Esophagus (tissue), 2 donors: ENCODE data around the gene CDH11. TPM values are rescaled to one million over a fixed set of nuclear protein-coding genes. Genes with fewer than 3 reads are reported as not detected.

Source experiments
- H3K27ac ChIP-seq, 2 donors: one replicate each; pipeline ENCODE4 v1.5.1; 2013; ENCODE audit warnings: low read depth in 2 of 2, mild to moderate bottlenecking in 2 of 2, inconsistent platforms in 1 of 2, low read length in 1 of 2, moderate library complexity in 1 of 2
- H3K27me3 ChIP-seq, 2 donors: one replicate each; pipeline ENCODE4 v1.6.1; 2013; ENCODE audit warnings: low read length in 2 of 2, control low read depth in 1 of 2, mild to moderate bottlenecking in 1 of 2; ENCODE audit not compliant: insufficient read depth in 2 of 2, control insufficient read depth in 1 of 2
- H3K36me3 ChIP-seq, 2 donors: one replicate each; pipeline ENCODE4 v1.6.1; 2013; ENCODE audit warnings: low read length in 1 of 2; ENCODE audit not compliant: control insufficient read depth in 2 of 2, insufficient read depth in 2 of 2
- H3K4me1 ChIP-seq, 2 donors: one replicate each; pipeline ENCODE4 v1.6.1; 2013; ENCODE audit warnings: low read length in 1 of 2; ENCODE audit not compliant: control insufficient read depth in 2 of 2, insufficient read depth in 2 of 2
- H3K4me3 ChIP-seq, 2 donors: one replicate each; pipeline ENCODE4 v1.5.1; 2013; ENCODE audit warnings: low read length in 2 of 2, mild to moderate bottlenecking in 2 of 2, low read depth in 1 of 2, moderate library complexity in 1 of 2
- H3K9me3 ChIP-seq, 2 donors: one replicate each; pipeline ENCODE4 v1.6.1; 2013; ENCODE audit warnings: mild to moderate bottlenecking in 2 of 2, low read depth in 1 of 2, low read length in 1 of 2, moderate library complexity in 1 of 2; ENCODE audit not compliant: control insufficient read depth in 2 of 2, insufficient read depth in 1 of 2
- WGBS, 2 donors: extraction: QIAGEN DNeasy Blood & Tissue Kit; methylation state at CpG; one replicate each; pipeline ENCODE4 v1.1.7; 2013; 5-methylcytosine and 5-hydroxymethylcytosine counted together
- polyA plus RNA-seq, 2 donors: library from polyadenylated mRNA; stranded (reverse); fragments of 200-250 nt; gene quantifications; one replicate each; pipeline ENCODE4 v1.2.3, GENCODE V29; 2013
- donor health status: healthy with polysubstance abuse.
- donor health status: Bipolar disorder and iron deficiency.

CDH11 gene
- polyA plus RNA-seq, 2 donors = 0.28 to 0.91 TPM

DNA sequence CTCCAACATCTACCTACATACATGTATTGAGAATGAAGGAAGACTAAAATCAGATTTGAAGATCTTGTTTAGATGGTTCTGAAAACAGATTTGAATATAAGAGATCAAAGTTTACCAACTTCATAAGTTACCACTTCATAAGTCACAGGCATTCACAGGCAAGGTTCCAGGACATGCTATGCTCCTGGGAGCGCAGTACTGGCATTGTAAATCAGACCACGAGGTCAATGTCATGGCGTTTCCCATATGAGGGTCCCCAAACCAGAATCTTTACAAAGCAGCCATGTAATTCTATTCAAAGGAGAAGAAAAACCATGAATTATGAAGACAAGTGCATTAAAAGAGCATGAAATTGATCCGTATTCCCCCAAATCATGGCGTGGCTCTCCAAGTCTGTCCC, 3.0 kb downstream of the CDH11 start:
- no peak overlapping the region for H3K27ac ChIP-seq
- H3K4me3 ChIP-seq = no peak overlapping the region
- H3K4me1 ChIP-seq = peaks cover 0 to 3% of the 10 kb centered on the region in 2 donors
- 48% methylated on average over 5 of the region's 5 CpGs for WGBS, 2 donors
- H3K9me3 ChIP-seq = no peaks in the 10 kb centered on the region
- H3K36me3 ChIP-seq = no peaks in the 10 kb centered on the region
- H3K27me3 ChIP-seq = peaks cover 0 to 8% of the 10 kb centered on the region in 2 donors

DNA sequence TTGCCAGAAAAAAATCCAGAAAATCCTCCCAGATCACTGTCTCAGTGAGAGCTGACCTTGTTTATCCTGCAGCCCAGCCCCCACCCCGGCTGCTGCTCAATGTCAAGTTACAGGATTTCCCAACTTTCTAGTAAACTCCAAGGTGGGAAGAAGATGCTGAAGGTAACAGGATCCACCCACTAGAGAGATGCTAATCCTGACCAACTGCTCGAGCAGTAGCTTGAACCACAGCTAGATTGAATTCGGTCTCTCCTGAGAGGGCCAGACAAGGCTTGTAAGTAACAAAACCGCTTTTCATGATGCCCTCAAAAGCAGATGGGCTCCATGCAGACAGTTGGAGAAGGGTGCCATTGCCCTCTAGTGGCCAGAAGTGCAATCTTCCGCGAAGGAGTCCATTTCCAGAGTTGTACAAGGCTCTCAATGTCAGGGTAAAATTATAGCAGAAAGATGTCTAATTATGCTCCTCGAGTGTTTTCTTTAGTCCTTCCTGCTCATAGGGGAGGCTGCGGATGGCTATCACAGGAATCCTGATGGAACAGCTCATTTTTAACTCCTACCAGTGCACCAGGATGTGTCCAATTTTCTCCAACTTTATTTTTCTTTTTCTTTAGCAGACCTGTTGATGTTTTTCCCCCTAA, 3.9 kb downstream of the CDH11 start:
- Histone ChIP-seq H3K9me3 (no peaks in the 10 kb centered on the region), H3K36me3 (no peaks in the 10 kb centered on the region), H3K27ac (no peak overlapping the region), H3K27me3 (peaks cover 0 to 8% of the 10 kb centered on the region in 2 donors), H3K4me1 (peaks cover 0 to 3% of the 10 kb centered on the region in 2 donors), H3K4me3 (no peak overlapping the region)
- 5 to 6% methylated on average over 8 of the region's 8 CpGs for WGBS, 2 donors

DNA sequence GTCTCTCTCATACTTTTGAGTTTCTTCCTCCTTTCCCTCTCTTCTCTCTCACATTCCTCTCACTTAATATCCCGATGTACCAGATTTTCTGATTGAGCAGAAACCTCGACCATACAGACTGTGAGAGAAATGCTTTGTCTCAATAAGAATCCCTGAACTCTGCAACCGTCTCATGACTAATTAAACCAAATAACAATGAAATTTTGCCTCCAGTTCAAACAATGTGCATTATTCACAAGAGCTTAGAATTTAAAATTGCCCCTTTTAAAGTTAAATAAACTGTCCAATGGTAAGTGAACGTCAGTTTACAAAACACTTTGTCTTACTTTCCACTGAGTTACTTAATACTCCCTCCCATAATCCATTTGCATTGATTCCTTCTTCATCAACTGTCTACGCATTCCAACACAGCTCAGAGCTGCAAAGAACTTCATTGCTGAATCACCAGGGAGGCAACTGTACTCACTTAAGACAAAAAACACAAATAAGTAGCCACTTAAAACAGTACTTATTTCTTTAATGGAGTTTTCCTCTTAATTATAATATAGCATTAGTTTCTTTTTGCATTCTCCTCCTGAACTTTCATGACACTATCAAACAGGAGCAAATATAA, 4.9 kb downstream of the CDH11 start:
- Histone ChIP-seq H3K36me3 (no peaks in the 10 kb centered on the region), H3K27me3 (peaks cover 0 to 2% of the 10 kb centered on the region in 2 donors), H3K27ac (no peak overlapping the region), H3K4me3 (no peak overlapping the region), H3K9me3 (no peaks in the 10 kb centered on the region), H3K4me1 (no peaks in the 10 kb centered on the region)
- WGBS, 2 donors = 64 to 69% methylated on average over 5 of the region's 5 CpGs

DNA sequence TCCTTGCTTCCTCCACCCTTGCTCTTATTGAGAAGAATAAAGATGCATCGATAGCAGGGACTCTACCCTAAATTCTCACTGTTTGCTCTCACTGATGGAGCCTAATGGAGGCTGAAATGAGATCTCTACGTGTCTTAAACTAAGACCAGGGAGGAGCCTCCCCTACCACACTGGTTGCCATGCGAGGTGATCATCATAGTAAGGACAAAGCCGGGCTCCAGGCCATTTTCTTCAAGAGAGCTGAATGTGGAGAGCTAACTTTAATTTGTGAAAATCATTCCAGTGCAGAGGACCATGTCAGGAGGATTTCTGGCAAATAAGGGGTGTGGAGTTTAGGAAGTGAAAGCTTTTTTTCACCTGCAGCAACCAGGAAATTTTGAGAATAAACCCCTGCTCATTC, 5.6 kb downstream of the CDH11 start:
- no peak overlapping the region for H3K27ac ChIP-seq
- no peaks in the 10 kb centered on the region for H3K9me3 ChIP-seq
- H3K4me1 ChIP-seq = no peaks in the 10 kb centered on the region
- H3K36me3 ChIP-seq = no peaks in the 10 kb centered on the region
- H3K27me3 ChIP-seq = peaks cover 0 to 2% of the 10 kb centered on the region in 2 donors
- WGBS, 2 donors = 72 to 79% methylated on average over 4 of the region's 4 CpGs
- H3K4me3 ChIP-seq = no peak overlapping the region

DNA sequence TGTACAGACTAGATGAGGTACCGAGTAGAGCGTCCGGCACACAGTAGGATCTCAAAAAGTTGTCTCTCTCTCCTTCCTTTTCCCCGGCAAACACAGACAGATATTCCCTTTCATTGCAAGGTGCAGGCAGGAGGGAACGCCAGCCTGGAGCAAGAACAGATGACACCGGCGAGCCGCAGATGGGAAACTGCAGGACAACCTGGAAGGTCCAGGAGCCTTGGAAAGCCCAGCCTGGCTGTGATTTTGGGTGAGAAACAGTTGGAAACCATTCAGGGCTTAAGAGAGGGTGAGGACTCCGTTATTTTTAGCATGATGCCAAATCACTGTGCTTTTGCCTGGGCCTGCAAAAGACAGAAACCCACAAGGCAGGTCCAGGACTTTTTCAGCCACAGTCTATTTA, 7.3 kb downstream of the CDH11 start:
- no peak overlapping the region for H3K27ac ChIP-seq
- no peaks in the 10 kb centered on the region for H3K36me3 ChIP-seq
- H3K9me3 ChIP-seq = no peaks in the 10 kb centered on the region
- H3K4me3 ChIP-seq = no peak overlapping the region
- H3K27me3 ChIP-seq = no peaks in the 10 kb centered on the region
- no peaks in the 10 kb centered on the region for H3K4me1 ChIP-seq
- whole genome bisulfite sequencing, 2 donors = 70 to 82% methylated on average over 9 of the region's 9 CpGs

DNA sequence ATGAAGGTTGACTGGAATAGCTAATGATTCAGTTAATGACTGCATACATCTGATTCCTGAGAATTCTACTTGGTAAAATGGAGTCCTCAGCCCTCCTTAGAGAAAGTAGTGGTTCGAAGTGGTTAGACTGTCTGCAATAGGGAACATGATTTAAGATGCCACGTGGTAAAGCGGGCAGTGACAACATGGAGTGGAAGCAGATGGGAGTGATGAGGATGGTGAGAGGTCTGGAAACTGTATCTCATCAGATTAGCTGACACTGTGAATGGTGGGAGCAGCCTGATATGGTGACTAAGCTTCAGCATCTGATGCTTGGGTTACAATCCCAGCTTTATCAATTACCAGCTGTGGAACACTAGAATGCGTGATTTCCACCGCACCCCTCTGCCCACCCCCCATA, 8.4 kb downstream of the CDH11 start:
- no peak overlapping the region for H3K4me3 ChIP-seq
- WGBS, 2 donors = 93 to 95% methylated on average over 5 of the region's 5 CpGs
- H3K4me1 ChIP-seq = no peaks in the 10 kb centered on the region
- H3K36me3 ChIP-seq = no peaks in the 10 kb centered on the region
- no peaks in the 10 kb centered on the region for H3K9me3 ChIP-seq
- no peak overlapping the region for H3K27ac ChIP-seq
- H3K27me3 ChIP-seq = no peaks in the 10 kb centered on the region

DNA sequence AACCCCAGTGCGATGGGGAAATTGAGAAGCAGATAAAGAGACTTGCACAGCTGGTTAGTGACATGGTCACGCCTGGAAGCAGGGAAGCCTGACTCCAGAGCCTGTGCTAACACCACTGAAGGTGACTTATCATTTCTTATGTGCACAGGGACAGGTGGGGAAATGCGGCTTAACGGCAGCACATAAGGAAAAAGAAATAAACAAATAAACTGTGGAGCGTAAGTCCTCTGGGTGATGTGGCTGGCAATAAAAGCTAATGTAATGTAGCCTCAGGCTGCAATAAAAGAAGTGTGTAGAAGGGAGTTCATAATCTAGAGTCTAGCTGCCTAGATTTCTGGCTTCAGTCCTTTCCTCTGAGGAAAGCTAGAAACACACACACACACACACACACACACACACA, 10.6 kb downstream of the CDH11 start:
- WGBS, 2 donors = 54 to 73% methylated on average over 5 of the region's 5 CpGs
- Histone ChIP-seq H3K36me3 (no peaks in the 10 kb centered on the region), H3K27me3 (no peaks in the 10 kb centered on the region), H3K4me3 (no peak overlapping the region), H3K9me3 (no peaks in the 10 kb centered on the region), H3K27ac (no peak overlapping the region), H3K4me1 (no peaks in the 10 kb centered on the region)

DNA sequence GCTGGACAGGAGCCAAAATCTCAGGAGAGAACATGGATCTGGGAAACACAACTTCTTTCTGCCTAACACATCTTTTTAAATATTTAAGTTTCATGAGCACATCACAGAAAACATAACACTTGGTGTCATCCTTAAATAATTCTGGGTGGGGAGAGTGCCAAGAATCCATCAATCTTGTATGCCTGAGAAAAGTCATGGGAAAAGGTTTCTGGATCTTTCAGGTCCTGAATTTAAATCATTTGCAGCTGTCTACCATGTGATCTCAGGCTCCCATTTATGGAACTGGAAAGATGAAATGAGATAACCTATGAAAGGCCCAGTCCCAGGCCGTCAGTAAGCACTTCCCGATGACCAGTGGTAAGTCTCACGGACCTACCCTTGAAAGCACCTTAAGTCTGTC, 15.1 kb downstream of the CDH11 start:
- H3K27ac ChIP-seq = no peak overlapping the region
- 81 to 83% methylated on average over 3 of the region's 3 CpGs for WGBS, 2 donors
- no peak overlapping the region for H3K4me3 ChIP-seq
- H3K4me1 ChIP-seq = no peaks in the 10 kb centered on the region
- H3K36me3 ChIP-seq = no peaks in the 10 kb centered on the region
- H3K27me3 ChIP-seq = no peaks in the 10 kb centered on the region
- no peaks in the 10 kb centered on the region for H3K9me3 ChIP-seq

DNA sequence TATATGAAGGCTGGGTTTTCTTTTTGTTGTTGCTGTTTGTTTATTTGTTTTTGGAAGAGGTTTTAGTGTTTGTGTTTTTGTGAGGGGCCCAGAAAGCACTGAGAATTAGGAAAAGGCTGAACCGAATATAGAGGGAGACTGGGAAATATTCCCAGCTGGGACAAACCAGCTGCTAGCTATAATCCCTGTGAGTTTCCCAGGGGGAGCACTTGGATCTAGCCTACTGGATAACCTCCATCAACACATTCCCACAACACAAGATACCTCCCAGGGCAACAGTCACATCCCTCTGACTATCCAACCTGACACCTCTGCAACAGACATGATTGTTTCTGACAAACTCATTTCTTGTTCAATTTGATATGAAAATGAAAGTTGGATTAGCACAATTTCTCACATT, 16.7 kb downstream of the CDH11 start:
- no peaks in the 10 kb centered on the region for H3K36me3 ChIP-seq
- WGBS, 2 donors = 50 to 51% methylated on average over 1 of the region's 1 CpG

DNA sequence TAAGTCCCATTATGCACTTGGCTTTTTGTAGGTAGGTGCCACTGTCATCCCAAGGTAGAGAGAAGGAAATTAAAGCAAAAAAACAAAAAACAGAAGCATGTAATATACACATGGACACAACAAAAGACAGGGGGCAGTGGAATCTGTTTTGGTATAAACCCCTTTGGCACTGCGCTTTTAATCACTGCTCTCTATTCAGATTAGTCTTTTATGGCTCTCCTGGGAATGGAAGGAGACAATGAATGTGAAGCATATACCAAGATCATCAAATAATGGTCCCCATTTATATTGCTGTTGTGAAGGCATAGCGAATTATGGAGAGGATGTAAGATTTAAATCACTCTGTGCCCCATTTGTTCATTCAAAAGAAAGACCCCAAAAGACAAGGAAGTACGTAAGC, 17.4 kb downstream of the CDH11 start:
- no peaks in the 10 kb centered on the region for H3K27me3 ChIP-seq
- H3K4me3 ChIP-seq = no peak overlapping the region
- H3K4me1 ChIP-seq = no peaks in the 10 kb centered on the region
- 89 to 90% methylated on average over 3 of the region's 3 CpGs for WGBS, 2 donors
- H3K27ac ChIP-seq = no peak overlapping the region
- H3K9me3 ChIP-seq = no peaks in the 10 kb centered on the region
- H3K36me3 ChIP-seq = no peaks in the 10 kb centered on the region

More for the DNA sequence above, 16.7 kb downstream of the CDH11 start:
- no peaks in the 10 kb centered on the region for H3K27me3 ChIP-seq
- H3K4me3 ChIP-seq = no peak overlapping the region
- H3K27ac ChIP-seq = no peak overlapping the region
- H3K4me1 ChIP-seq = no peaks in the 10 kb centered on the region
- no peaks in the 10 kb centered on the region for H3K9me3 ChIP-seq
